HCT116 (cell line): ENCODE measurements around the gene C1orf159. TPM values are rescaled to one million over a fixed set of nuclear protein-coding genes. Genes with fewer than 3 reads are reported as not detected.

Source experiments
- ATAC-seq: fragments of 200-7000 bp; cut with Tn5 transposase; 2 replicates; pipeline ENCODE4 v1.9.1; 2020; ENCODE audit warnings: mild to moderate bottlenecking, moderate library complexity
- BruUV-seq: library from RNA; stranded (reverse); fragments of 400-500 nt; replicated peaks from 2 replicates; lab custom pipeline; 2021; lab: Mats Ljungman, UMichigan
- CTCF ChIA-PET: fragments of 300-600 bp; sonication (Branson Sonifier 250); formaldehyde crosslinking; loops from one replicate; lab custom pipeline; 2021; ENCODE audit warnings: antibody characterized with exemption; lab: Charles Lee
- POLR2A ChIA-PET: fragments of 300-600, 350-600 bp; sonication (Branson Sonifier 250); formaldehyde crosslinking; loops from one replicate; lab custom pipeline; 2021; ENCODE audit warnings: antibody characterized with exemption; lab: Charles Lee
- RAD21 ChIA-PET, 2 experiments: fragments of 300-600 bp; sonication (Branson Sonifier 250); formaldehyde crosslinking; loops; one replicate each; lab custom pipeline; 2023; ENCODE audit warnings: low total read pairs in 2 of 2; ENCODE audit not compliant: uncharacterized antibody in 2 of 2, unreplicated experiment in 2 of 2, low non-redundant PET in 1 of 2; lab: Charles Lee
- DNase-seq: peaks from one replicate; pipeline ENCODE4 v3.0.0-alpha.2; 2010; ENCODE audit warnings: low read depth, low spot score
- H2AFZ ChIP-seq: fragments of 200-600 bp; shearing (Covaris generic), sonication (generic); 2 replicates; pipeline ENCODE4 v1.6.1; 2017; ENCODE audit warnings: low read depth, mixed run types, mixed read lengths, antibody characterized with exemption, low read length; ENCODE audit not compliant: poor library complexity, severe bottlenecking
- H3K27ac ChIP-seq: 2 replicates; pipeline ENCODE4 v1.5.1; 2012; ENCODE audit warnings: low read depth, low read length
- H3K27me3 ChIP-seq: fragments of 200-600 bp; sonication (generic); 2 replicates; pipeline ENCODE4 v1.6.1; 2016; ENCODE audit warnings: mixed run types, low read length, mixed read lengths; ENCODE audit not compliant: insufficient read depth
- H3K36me3 ChIP-seq, 2 experiments: fragments of 200-500 bp in 1 of 2; fragments of 200-600 bp in 1 of 2; sonication (Bioruptor generic) in 1 of 2; sonication (generic) in 1 of 2; 2 replicates each; pipeline versions ENCODE4 v1.5.1 to v1.6.1; 2014 to 2016; ENCODE audit warnings: low read length in 2 of 2, inconsistent platforms in 1 of 2, mixed read lengths in 1 of 2, mixed run types in 1 of 2; ENCODE audit not compliant: insufficient read depth in 2 of 2, control insufficient read depth in 1 of 2
- H3K4me1 ChIP-seq, 2 experiments: fragments of 200-600 bp in 1 of 2; sonication (generic) in 1 of 2; 2 replicates each; pipeline versions ENCODE4 v1.5.1 to v1.6.1; 2012 to 2017; ENCODE audit warnings: low read length in 2 of 2, inconsistent platforms in 1 of 2, mild to moderate bottlenecking in 1 of 2, mixed read lengths in 1 of 2, mixed run types in 1 of 2, moderate library complexity in 1 of 2; ENCODE audit not compliant: insufficient read depth in 2 of 2, control insufficient read depth in 1 of 2
- H3K4me2 ChIP-seq: fragments of 200-600 bp; sonication (generic); 2 replicates; pipeline ENCODE4 v1.6.1; 2017; ENCODE audit warnings: mixed run types, low read length, mixed read lengths
- H3K4me3 ChIP-seq, 2 experiments: fragments of 200-600 bp in 1 of 2; sonication (generic) in 1 of 2; replicated peaks in 1 of 2; 2 replicates each; pipeline ENCODE4 v1.5.1; 2011 to 2016; ENCODE audit warnings: low read length in 2 of 2, control low read depth in 1 of 2, low read depth in 1 of 2, mild to moderate bottlenecking in 1 of 2, mixed read lengths in 1 of 2, mixed run types in 1 of 2
- H3K79me2 ChIP-seq: fragments of 200-600 bp; sonication (generic); 2 replicates; pipeline ENCODE4 v1.6.1; 2017; ENCODE audit warnings: mild to moderate bottlenecking, mixed run types, low read length, moderate library complexity, mixed read lengths; ENCODE audit not compliant: insufficient read depth
- H3K9ac ChIP-seq: fragments of 200-600 bp; sonication (generic); 2 replicates; pipeline ENCODE4 v1.6.1; 2016; ENCODE audit warnings: low read length, mixed read lengths
- H3K9me2 ChIP-seq: fragments of 200-600 bp; sonication (generic), shearing (Covaris generic); 2 replicates; pipeline ENCODE4 v1.6.1; 2017; ENCODE audit warnings: mixed run types, mild to moderate bottlenecking, moderate library complexity; ENCODE audit not compliant: insufficient read depth
- H3K9me3 ChIP-seq, 2 experiments: fragments of 200-500 bp in 1 of 2; fragments of 200-600 bp in 1 of 2; sonication (Bioruptor generic) in 1 of 2; sonication (generic) in 1 of 2; 2 replicates each; pipeline ENCODE4 v1.6.1; 2014 to 2017; ENCODE audit warnings: low read length in 2 of 2, mixed read lengths in 2 of 2, inconsistent platforms in 1 of 2, low read depth in 1 of 2, mild to moderate bottlenecking in 1 of 2, mixed run types in 1 of 2, moderate library complexity in 1 of 2; ENCODE audit not compliant: control insufficient read depth in 1 of 2, insufficient read depth in 1 of 2
- H4K20me1 ChIP-seq: fragments of 200-600 bp; sonication (generic), shearing (Covaris generic); 2 replicates; pipeline ENCODE4 v1.6.1; 2017; ENCODE audit warnings: mixed run types, mild to moderate bottlenecking, moderate library complexity; ENCODE audit not compliant: insufficient read depth
- CBX3 ChIP-seq: IDR thresholded peaks from 2 replicates; pipeline ENCODE4 v1.6.1; 2012; ENCODE audit warnings: low read depth
- CEBPB ChIP-seq: IDR thresholded peaks from 2 replicates; pipeline ENCODE4 v1.6.1; 2012; ENCODE audit warnings: low read depth
- EZH2phosphoT487 ChIP-seq: fragments of 200-600 bp; IDR thresholded peaks from 2 replicates; pipeline ENCODE4 v1.6.1; 2018; ENCODE audit warnings: antibody characterized with exemption, borderline replicate concordance
- JUND ChIP-seq: IDR thresholded peaks from 2 replicates; pipeline ENCODE4 v1.6.1; 2012
- POLR2A ChIP-seq: IDR thresholded peaks from 2 replicates; pipeline ENCODE4 v1.7.0; 2011; ENCODE audit warnings: borderline replicate concordance; ENCODE audit not compliant: insufficient read depth, insufficient read length; ENCODE audit errors: extremely low read depth
- POLR2AphosphoS5 ChIP-seq: IDR thresholded peaks from 2 replicates; pipeline ENCODE4 v1.6.1; 2011; ENCODE audit warnings: mild to moderate bottlenecking, low read depth, low read length, moderate library complexity
- SIN3A ChIP-seq: IDR thresholded peaks from 2 replicates; pipeline ENCODE4 v1.6.1; 2012; ENCODE audit warnings: low read depth
- SRF ChIP-seq: IDR thresholded peaks from 2 replicates; pipeline ENCODE4 v1.6.1; 2012; ENCODE audit warnings: low read depth
- TCF7L2 ChIP-seq: IDR thresholded peaks from 2 replicates; pipeline ENCODE4 v1.7.0; 2011; ENCODE audit warnings: borderline replicate concordance, inconsistent platforms; ENCODE audit not compliant: insufficient read depth, insufficient read length; ENCODE audit errors: extremely low read depth
- ZNF274 ChIP-seq: fragments of 200-500 bp; sonication (Bioruptor generic); IDR thresholded peaks from 2 replicates; pipeline ENCODE4 v1.6.1; 2014; ENCODE audit warnings: mild to moderate bottlenecking, low read depth, low read length, inconsistent platforms
- intact Hi-C: fragments of 100-400 bp; cut with micrococcal nuclease; formaldehyde crosslinking; loops from 2 replicates; pipeline ENCODE4 v1.10.0; 2022
- total RNA-seq: library from RNA; stranded (reverse); gene quantifications from one replicate; pipeline ENCODE4 v1.2.1, GENCODE V29; 2021; ENCODE audit not compliant: unreplicated experiment
- TF ChIP-seq, protein P1 (sequence below), 3 experiments: fragments of 200-600 bp in 1 of 3; sonication (generic) in 1 of 3; IDR thresholded peaks in 2 of 3; conservative IDR thresholded peaks in 1 of 3; 2 replicates each; pipeline ENCODE4 v1.5.1; 2012 to 2017; ENCODE audit warnings: low read depth in 2 of 3, low read length in 2 of 3, antibody characterized with exemption in 1 of 3, borderline replicate concordance in 1 of 3, control low read depth in 1 of 3, mild to moderate bottlenecking in 1 of 3, mixed read lengths in 1 of 3, mixed run types in 1 of 3, moderate library complexity in 1 of 3; ENCODE audit not compliant: insufficient read depth in 1 of 3
- TF ChIP-seq, protein P2 (sequence below): IDR thresholded peaks from 2 replicates; pipeline ENCODE4 v1.6.1; 2011; ENCODE audit warnings: mild to moderate bottlenecking, low read length, moderate library complexity; ENCODE audit not compliant: insufficient replicate concordance; ENCODE audit errors: extremely low read depth

The C1orf159 gene
- total RNA-seq, 1 experiment from 2014 or later, result 22.7 TPM

DNA sequence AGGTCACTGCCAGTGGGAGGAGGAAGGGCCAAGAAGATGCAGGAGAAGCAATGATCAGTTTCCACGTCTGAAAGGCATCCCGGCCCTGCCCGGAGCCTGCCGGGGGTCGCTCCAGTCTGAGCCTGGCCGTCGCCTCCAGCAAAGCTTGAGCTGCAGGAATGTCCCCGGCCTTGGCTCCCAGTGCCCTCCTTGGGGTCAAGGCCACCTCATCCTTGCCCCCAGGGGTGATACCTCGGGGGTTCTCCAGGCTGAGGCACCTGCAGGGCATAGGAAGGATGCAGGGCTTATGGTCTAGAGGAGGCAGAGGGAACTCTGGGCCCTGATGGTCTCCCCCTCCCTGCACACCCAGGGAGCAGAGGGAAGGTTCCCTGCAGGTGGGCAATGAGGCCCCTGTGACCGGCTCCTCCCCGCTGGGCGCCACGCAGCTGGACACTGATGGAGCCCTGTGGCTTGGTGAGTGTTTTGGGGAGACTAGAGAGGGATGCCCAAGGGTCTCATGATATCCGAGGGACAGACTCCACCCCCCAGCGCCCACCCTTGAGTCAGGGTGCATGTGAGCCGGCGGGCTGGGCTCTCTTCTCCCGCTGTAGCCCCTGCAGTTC lies 61.7 kb downstream of the C1orf159 start:
- no TSS peak for BruUV-seq
- POLR2A ChIA-PET, result no interaction called here

DNA sequence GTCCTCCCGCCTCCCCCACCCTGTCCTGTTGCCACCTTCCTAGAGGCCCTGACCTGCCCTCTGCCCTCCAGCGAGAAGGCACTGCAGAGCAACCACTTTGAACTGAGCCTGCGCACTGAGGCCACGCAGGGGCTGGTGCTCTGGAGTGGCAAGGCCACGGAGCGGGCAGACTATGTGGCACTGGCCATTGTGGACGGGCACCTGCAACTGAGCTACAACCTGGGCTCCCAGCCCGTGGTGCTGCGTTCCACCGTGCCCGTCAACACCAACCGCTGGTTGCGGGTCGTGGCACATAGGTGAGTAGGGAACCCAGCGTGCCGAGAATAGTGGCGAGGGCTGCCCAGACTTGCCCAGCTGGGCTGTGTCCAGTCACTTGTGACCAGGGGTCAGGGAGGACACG lies 62.2 kb downstream of the C1orf159 start:
- Histone ChIP-seq H3K9me2 (no peaks in the 10 kb centered on the region), H3K36me3 (peaks cover 10 to 22% of the 10 kb centered on the region in 2 experiments; a peak in 3 of 4 replicates), H3K9ac (no peak overlapping the region), H3K27me3 (no peaks in the 10 kb centered on the region), H4K20me1 (no peaks in the 10 kb centered on the region), H3K4me1 (peaks cover 8 to 12% of the 10 kb centered on the region in 2 experiments), H2AFZ (no peak overlapping the region), H3K79me2 (no peaks in the 10 kb centered on the region), H3K27ac (no peak overlapping the region), H3K4me3 (no peak overlapping the region), H3K4me2 (no peak overlapping the region), H3K9me3 (no peaks in the 10 kb centered on the region)
- ChIA-PET CTCF (interaction anchor here (0.7 kb wide), 1 partner anchor 10 kb away, joined by 3 read pairs; no protein-coding TSS in a partner anchor), RAD21 (no interaction called here), POLR2A (no interaction called here)
- no TSS peak for BruUV-seq
- intact Hi-C loops, result no loop called here
- DNase-seq, result no peak
- no peak for ATAC-seq
- no peak for TF ChIP-seq EZH2phosphoT487
- no peak for TF ChIP-seq SIN3A
- no peak for TF ChIP-seq POLR2AphosphoS5
- no peak for TF ChIP-seq SRF
- TF ChIP-seq CEBPB, result no peak
- no peak for TF ChIP-seq ZNF274
- TF ChIP-seq, protein P1, sequence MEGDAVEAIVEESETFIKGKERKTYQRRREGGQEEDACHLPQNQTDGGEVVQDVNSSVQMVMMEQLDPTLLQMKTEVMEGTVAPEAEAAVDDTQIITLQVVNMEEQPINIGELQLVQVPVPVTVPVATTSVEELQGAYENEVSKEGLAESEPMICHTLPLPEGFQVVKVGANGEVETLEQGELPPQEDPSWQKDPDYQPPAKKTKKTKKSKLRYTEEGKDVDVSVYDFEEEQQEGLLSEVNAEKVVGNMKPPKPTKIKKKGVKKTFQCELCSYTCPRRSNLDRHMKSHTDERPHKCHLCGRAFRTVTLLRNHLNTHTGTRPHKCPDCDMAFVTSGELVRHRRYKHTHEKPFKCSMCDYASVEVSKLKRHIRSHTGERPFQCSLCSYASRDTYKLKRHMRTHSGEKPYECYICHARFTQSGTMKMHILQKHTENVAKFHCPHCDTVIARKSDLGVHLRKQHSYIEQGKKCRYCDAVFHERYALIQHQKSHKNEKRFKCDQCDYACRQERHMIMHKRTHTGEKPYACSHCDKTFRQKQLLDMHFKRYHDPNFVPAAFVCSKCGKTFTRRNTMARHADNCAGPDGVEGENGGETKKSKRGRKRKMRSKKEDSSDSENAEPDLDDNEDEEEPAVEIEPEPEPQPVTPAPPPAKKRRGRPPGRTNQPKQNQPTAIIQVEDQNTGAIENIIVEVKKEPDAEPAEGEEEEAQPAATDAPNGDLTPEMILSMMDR (IDR thresholded peaks at IDR 0.05 in 2 of 3, conservative IDR thresholded peaks at IDR 0.05 in 1 of 3; ENCODE audit: borderline replicate concordance in 1 of 3, insufficient read depth in 1 of 3, low read depth in 2 of 3, low read length in 2 of 3), result no peak
- TF ChIP-seq JUND, result no peak
- TF ChIP-seq TCF7L2, result no peak
- TF ChIP-seq, protein P2, sequence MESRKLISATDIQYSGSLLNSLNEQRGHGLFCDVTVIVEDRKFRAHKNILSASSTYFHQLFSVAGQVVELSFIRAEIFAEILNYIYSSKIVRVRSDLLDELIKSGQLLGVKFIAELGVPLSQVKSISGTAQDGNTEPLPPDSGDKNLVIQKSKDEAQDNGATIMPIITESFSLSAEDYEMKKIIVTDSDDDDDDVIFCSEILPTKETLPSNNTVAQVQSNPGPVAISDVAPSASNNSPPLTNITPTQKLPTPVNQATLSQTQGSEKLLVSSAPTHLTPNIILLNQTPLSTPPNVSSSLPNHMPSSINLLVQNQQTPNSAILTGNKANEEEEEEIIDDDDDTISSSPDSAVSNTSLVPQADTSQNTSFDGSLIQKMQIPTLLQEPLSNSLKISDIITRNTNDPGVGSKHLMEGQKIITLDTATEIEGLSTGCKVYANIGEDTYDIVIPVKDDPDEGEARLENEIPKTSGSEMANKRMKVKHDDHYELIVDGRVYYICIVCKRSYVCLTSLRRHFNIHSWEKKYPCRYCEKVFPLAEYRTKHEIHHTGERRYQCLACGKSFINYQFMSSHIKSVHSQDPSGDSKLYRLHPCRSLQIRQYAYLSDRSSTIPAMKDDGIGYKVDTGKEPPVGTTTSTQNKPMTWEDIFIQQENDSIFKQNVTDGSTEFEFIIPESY, result no peak
- TF ChIP-seq POLR2A, result no peak
- TF ChIP-seq CBX3, result no peak

More for the DNA sequence above, 61.7 kb downstream of the C1orf159 start:
- H3K4me1 ChIP-seq, result peaks cover 9 to 17% of the 10 kb centered on the region in 2 experiments
- no peak overlapping the region for H3K4me2 ChIP-seq
- CTCF ChIA-PET, result no interaction called here
- no peak for TF ChIP-seq CBX3
- no peaks in the 10 kb centered on the region for H3K27me3 ChIP-seq
- H3K9me2 ChIP-seq, result no peaks in the 10 kb centered on the region
- DNase-seq, result no peak
- RAD21 ChIA-PET, result no interaction called here
- intact Hi-C loops, result no loop called here
- no peak overlapping the region for H3K27ac ChIP-seq
- H3K36me3 ChIP-seq, result peaks cover 10 to 22% of the 10 kb centered on the region in 2 experiments; a peak in 3 of 4 replicates
- H3K9ac ChIP-seq, result no peak overlapping the region
- ATAC-seq, result no peak
- no peaks in the 10 kb centered on the region for H4K20me1 ChIP-seq
- H2AFZ ChIP-seq, result no peak overlapping the region
- no peaks in the 10 kb centered on the region for H3K79me2 ChIP-seq
- H3K4me3 ChIP-seq, result no peak overlapping the region
- no peaks in the 10 kb centered on the region for H3K9me3 ChIP-seq
